Measurements from ENCODE around the gene FAM209B.
"Not testable (repeated sequence)": the region's sequence is repeated elsewhere in the genome, so short reads cannot be mapped to it uniquely, and the experiment has no call there.

The FAM209B gene

GRCh38 chr20:56532946-56533345, at the start of gene FAM209B:
FAM209B (plus strand) TSS chr20:56533246; CDS start chr20:56533342, 96 bp downstream.
- not testable (repeated sequence) for DNase-seq (ENCODE audit: low read depth, low spot score)

GRCh38 chr20:56483970-56484369, 49.1 kb upstream of the FAM209B start:
- no peak for DNase-seq (ENCODE audit: low read depth, low spot score)

GRCh38 chr20:56487216-56487615, 45.8 kb upstream of the FAM209B start:
- no peak for DNase-seq (ENCODE audit: low read depth, low spot score)

- no peak for DNase-seq (ENCODE audit: low read depth, low spot score)
Measured at GRCh38 chr20:56488566-56488965, 44.5 kb upstream of the FAM209B start.

GRCh38 chr20:56501116-56501515, 31.9 kb upstream of the FAM209B start:
- no peak for DNase-seq (ENCODE audit: low read depth, low spot score)

GRCh38 chr20:56503916-56504315, 29.1 kb upstream of the FAM209B start:
- no peak for DNase-seq (ENCODE audit: low read depth, low spot score)

- DNase-seq (ENCODE audit: low read depth, low spot score): no peak
Measured at GRCh38 chr20:56504373-56505005, 28.6 kb upstream of the FAM209B start.

GRCh38 chr20:56506103-56506502, 26.9 kb upstream of the FAM209B start:
- DNase-seq (ENCODE audit: low read depth, low spot score): no peak

GRCh38 chr20:56511926-56512325, 21.1 kb upstream of the FAM209B start:
- DNase-seq (ENCODE audit: low read depth, low spot score): no peak

- DNase-seq (ENCODE audit: low read depth, low spot score): no peak
Measured at GRCh38 chr20:56513161-56514150, 19.6 kb upstream of the FAM209B start.

GRCh38 chr20:56516631-56517030, 16.4 kb upstream of the FAM209B start:
- no peak for DNase-seq (ENCODE audit: low read depth, low spot score)

- DNase-seq (ENCODE audit: low read depth, low spot score): no peak
Measured at GRCh38 chr20:56517211-56517610, 15.8 kb upstream of the FAM209B start.

GRCh38 chr20:56517641-56518040, 15.4 kb upstream of the FAM209B start:
- DNase-seq (ENCODE audit: low read depth, low spot score): no peak

- no peak for DNase-seq (ENCODE audit: low read depth, low spot score)
Measured at GRCh38 chr20:56518126-56518525, 14.9 kb upstream of the FAM209B start.

GRCh38 chr20:56518721-56519398, 14.2 kb upstream of the FAM209B start:
- no peak for DNase-seq (ENCODE audit: low read depth, low spot score)

- DNase-seq (ENCODE audit: low read depth, low spot score): no peak
Measured at GRCh38 chr20:56519551-56519950, 13.5 kb upstream of the FAM209B start.

- DNase-seq (ENCODE audit: low read depth, low spot score): no peak
Measured at GRCh38 chr20:56520180-56520579, 12.9 kb upstream of the FAM209B start.

GRCh38 chr20:56520746-56521354, 12.2 kb upstream of the FAM209B start:
- DNase-seq (ENCODE audit: low read depth, low spot score): not testable (repeated sequence)

- DNase-seq (ENCODE audit: low read depth, low spot score): no peak
Measured at GRCh38 chr20:56522311-56522710, 10.7 kb upstream of the FAM209B start.

- DNase-seq (ENCODE audit: low read depth, low spot score): not testable (repeated sequence)
Measured at GRCh38 chr20:56524444-56524843, 8.6 kb upstream of the FAM209B start, which contains the start of gene FAM209A. FAM209A (plus strand) TSS chr20:56524744; CDS start chr20:56524809, 65 bp downstream.

GRCh38 chr20:56527521-56527920, 5.5 kb upstream of the FAM209B start:
- DNase-seq (ENCODE audit: low read depth, low spot score): no peak

- DNase-seq (ENCODE audit: low read depth, low spot score): no peak
Measured at GRCh38 chr20:56537997-56538396, 5.0 kb downstream of the FAM209B start.

Measured in iPS DF 19.7 (cell line).